Thyroid gland (tissue), 4 donors: ENCODE data around the gene GRIP2. TPM values are rescaled to one million over a fixed set of nuclear protein-coding genes. Genes with fewer than 3 reads are reported as not detected.

Source experiments
- DNase-seq, 2 donors: peaks; one replicate each; pipeline ENCODE4 v3.0.0-alpha.2; 2019
- H3K27ac ChIP-seq, 3 donors: fragments of 200-600 bp; sonication (generic); 1 replicate in 2 of 3; 2 replicates in 1 of 3; pipeline ENCODE4 v1.5.1; 2016 to 2019; ENCODE audit warnings: mild to moderate bottlenecking in 1 of 3, moderate library complexity in 1 of 3
- H3K27me3 ChIP-seq: fragments of 200-600 bp; sonication (generic); one replicate; pipeline ENCODE4 v1.5.1; 2019
- H3K36me3 ChIP-seq, 2 donors: fragments of 200-600 bp; sonication (generic); one replicate each; pipeline ENCODE4 v1.5.1; 2016 to 2019
- H3K4me1 ChIP-seq, 2 donors: fragments of 200-600 bp; sonication (generic); one replicate each; pipeline ENCODE4 v1.5.1; 2017 to 2019
- H3K4me3 ChIP-seq, 3 donors: fragments of 200-600 bp; sonication (generic); replicated peaks in 1 of 3; 1 replicate in 2 of 3; 2 replicates in 1 of 3; pipeline ENCODE4 v1.5.1; 2016; ENCODE audit warnings: mild to moderate bottlenecking in 1 of 3
- H3K9me3 ChIP-seq: fragments of 200-600 bp; sonication (generic); one replicate; pipeline ENCODE4 v1.5.1; 2017
- CTCF ChIP-seq, 6 experiments: fragments of 200-600 bp in 3 of 6; fragments of 450-650 bp in 3 of 6; sonication (generic) in 3 of 6; IDR thresholded peaks; one replicate each; pipeline ENCODE4 v1.5.1; 2016 to 2019; ENCODE audit warnings: antibody characterized with exemption in 6 of 6, mild to moderate bottlenecking in 2 of 6, inconsistent platforms in 1 of 6, moderate library complexity in 1 of 6
- POLR2A ChIP-seq, 2 donors: fragments of 450-650 bp; IDR thresholded peaks; one replicate each; pipeline ENCODE4 v1.6.1; 2017; ENCODE audit warnings: antibody characterized with exemption in 2 of 2, mild to moderate bottlenecking in 2 of 2, moderate library complexity in 1 of 2
- WGBS, 2 donors: methylation state at CpG; one replicate each; pipeline ENCODE4 v1.1.5; 2017; 5-methylcytosine and 5-hydroxymethylcytosine counted together
- intact Hi-C: fragments of 100-400 bp; cut with DNase I; formaldehyde crosslinking; loops from one replicate; pipeline ENCODE4 v1.15.1; 2023
- total RNA-seq, 4 donors: library from RNA; depleted of rRNA; stranded (reverse); fragments of >200 nt; gene quantifications; one replicate each; pipeline ENCODE4 v1.2.3, GENCODE V29; 2016

The GRIP2 gene
- total RNA-seq, 4 donors from 2014 or later: 0.22 to 0.44 (median 0.39) TPM

GRCh38 chr3:14562121-14562890 is 22.2 kb upstream of the GRIP2 start:
- no peak for DNase-seq
- Histone ChIP-seq H3K4me1 (no peaks in the 10 kb centered on the region), H3K27me3 (no peaks in the 10 kb centered on the region), H3K27ac (no peak overlapping the region), H3K4me3 (no peak overlapping the region), H3K36me3 (no peaks in the 10 kb centered on the region), H3K9me3 (no peaks in the 10 kb centered on the region)
- TF ChIP-seq CTCF (IDR thresholded peaks at IDR 0.05) (no peak), POLR2A (IDR thresholded peaks at IDR 0.05) (no peak)
- 73 to 75% methylated on average over 14 of the region's 14 CpGs for WGBS, 2 donors
- intact Hi-C loops: no loop called here

DNA sequence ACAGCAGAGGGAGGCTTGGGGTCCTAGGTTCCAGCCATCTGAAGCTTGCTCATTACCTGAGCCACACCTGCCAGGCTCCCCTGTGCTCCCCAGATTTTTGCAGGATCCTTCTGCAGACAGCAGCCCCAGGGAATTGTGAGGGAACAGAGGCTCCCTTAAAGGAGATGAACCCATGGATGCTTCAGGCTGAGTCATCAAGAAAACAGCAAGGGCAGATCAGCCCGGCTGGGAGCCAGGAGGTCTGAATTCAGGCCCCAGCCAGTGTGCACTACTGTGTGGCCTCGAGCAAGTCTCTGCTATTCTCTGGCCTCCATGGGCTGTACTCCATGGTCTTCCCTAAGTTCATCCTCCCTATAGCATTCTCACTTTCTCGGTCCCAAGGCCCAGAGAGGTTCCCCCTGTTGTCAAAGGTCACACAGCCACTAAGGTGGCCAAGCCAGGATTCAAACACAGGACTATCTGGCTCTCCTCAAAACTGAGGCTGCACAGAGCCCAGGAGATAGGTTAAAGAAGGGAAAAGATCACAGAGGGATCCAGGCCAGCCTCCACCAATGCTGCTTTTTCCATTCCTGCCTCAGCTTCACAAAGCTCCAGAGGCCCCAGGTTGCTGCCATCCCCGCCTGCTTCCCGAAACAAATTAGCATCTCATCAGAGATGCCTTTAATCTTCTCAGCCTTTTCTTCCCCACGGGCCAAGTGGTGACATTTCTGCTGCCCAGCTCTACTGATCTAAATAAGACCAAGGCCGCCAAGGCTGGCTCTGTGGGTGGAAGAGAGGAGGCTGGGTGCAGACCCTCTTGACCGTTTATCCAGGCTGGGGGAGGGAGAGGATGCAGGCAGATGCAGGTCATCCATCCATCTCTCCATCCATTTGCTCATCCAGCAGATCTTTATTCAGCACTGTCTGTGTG is 21.2 kb upstream of the GRIP2 start:
- no peak for DNase-seq
- Histone ChIP-seq H3K36me3 (no peaks in the 10 kb centered on the region), H3K27ac (no peak overlapping the region), H3K4me3 (no peak overlapping the region), H3K4me1 (no peaks in the 10 kb centered on the region), H3K27me3 (no peaks in the 10 kb centered on the region), H3K9me3 (no peaks in the 10 kb centered on the region)
- 67 to 73% methylated on average over 8 of the region's 8 CpGs for WGBS, 2 donors
- TF ChIP-seq POLR2A (IDR thresholded peaks at IDR 0.05) (no peak), CTCF (IDR thresholded peaks at IDR 0.05) (no peak)
- intact Hi-C loops: no loop called here

GRCh38 chr3:14560110-14560509 is 20.0 kb upstream of the GRIP2 start:
- Histone ChIP-seq H3K4me1 (peaks cover 0 to 4% of the 10 kb centered on the region in 2 donors), H3K27ac (no peak overlapping the region), H3K27me3 (no peaks in the 10 kb centered on the region), H3K9me3 (no peaks in the 10 kb centered on the region), H3K36me3 (no peaks in the 10 kb centered on the region), H3K4me3 (no peak overlapping the region)
- DNase-seq: no peak
- intact Hi-C loops: no loop called here
- 63 to 76% methylated on average over 4 of the region's 4 CpGs for WGBS, 2 donors
- TF ChIP-seq POLR2A (IDR thresholded peaks at IDR 0.05) (no peak), CTCF (IDR thresholded peaks at IDR 0.05) (no peak)

DNA sequence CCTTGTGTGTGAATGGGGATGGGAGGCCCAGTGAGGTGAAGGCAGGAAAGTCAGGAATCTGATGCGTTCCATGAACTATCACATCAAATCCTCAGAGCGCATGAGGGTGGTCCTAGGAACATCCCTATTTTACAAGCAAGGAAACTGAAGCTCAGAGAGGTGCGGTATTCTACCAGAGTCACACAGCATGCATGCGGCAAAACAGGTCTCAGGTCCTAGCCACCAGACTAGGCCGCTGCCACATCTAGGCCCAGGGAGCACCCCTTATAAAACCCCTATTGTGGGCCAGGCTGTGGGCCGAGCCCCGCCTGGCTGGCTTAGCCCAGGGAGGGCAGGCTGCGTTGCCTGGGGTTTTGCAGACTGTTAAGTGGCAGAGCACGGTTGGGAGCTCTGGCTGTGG is 17.9 kb upstream of the GRIP2 start:
- H3K4me1 ChIP-seq: peaks cover 0 to 4% of the 10 kb centered on the region in 2 donors
- H3K36me3 ChIP-seq: no peaks in the 10 kb centered on the region
- no peaks in the 10 kb centered on the region for H3K27me3 ChIP-seq
- no peak overlapping the region for H3K4me3 ChIP-seq
- H3K27ac ChIP-seq: no peak overlapping the region
- intact Hi-C loops: no loop called here
- DNase-seq: no peak
- no peak for TF ChIP-seq POLR2A (IDR thresholded peaks at IDR 0.05)
- H3K9me3 ChIP-seq: no peaks in the 10 kb centered on the region
- 89 to 97% methylated on average over 2 to 9 of the region's 9 CpGs for WGBS, 2 donors

DNA sequence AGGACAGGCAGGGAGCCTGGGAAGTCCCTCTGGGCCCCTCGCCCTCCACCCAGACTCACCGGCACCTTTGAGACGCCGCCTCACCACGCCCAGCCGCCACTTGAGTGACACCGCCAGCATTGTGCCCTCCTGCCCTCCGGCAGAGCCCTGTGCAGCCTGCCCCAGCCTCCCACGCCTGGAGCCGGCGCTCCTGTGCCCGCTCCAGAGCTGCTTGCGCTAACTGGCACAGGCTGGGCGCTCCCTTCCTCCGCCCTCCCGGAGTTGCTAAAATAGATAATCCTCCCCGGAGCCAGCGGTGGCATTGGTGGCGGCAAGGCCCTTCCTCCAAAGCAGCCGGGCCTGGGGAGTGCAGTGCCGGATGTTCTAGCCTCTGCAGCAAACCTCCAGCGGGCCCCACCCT is 15.7 kb upstream of the GRIP2 start:
- intact Hi-C loops: no loop called here
- H3K36me3 ChIP-seq: no peaks in the 10 kb centered on the region
- peak; percentile 4 to 13 for DNase-seq
- H3K4me1 ChIP-seq: peaks cover 0 to 4% of the 10 kb centered on the region in 2 donors
- no peaks in the 10 kb centered on the region for H3K9me3 ChIP-seq
- H3K4me3 ChIP-seq: no peak overlapping the region
- no peak overlapping the region for H3K27ac ChIP-seq
- WGBS, 2 donors: 19 to 32% methylated on average over 20 of the region's 22 CpGs
- no peaks in the 10 kb centered on the region for H3K27me3 ChIP-seq
- TF ChIP-seq CTCF (IDR thresholded peaks at IDR 0.05) (no peak), POLR2A (IDR thresholded peaks at IDR 0.05) (no peak)
